GM12875 (cell line): Measurements from ENCODE around the gene GRK5.

Experiments
- H3K4me3 ChIP-seq: one replicate; pipeline ENCODE4 v1.5.1; 2011; ENCODE audit warnings: low read depth, low read length, control low read depth
- TF ChIP-seq, protein P1 (sequence below): IDR thresholded peaks from 2 replicates; pipeline ENCODE4 v1.5.1; 2011; ENCODE audit warnings: low read depth, mild to moderate bottlenecking, control low read depth, inconsistent platforms, low read length, moderate library complexity, borderline replicate concordance; ENCODE audit not compliant: insufficient read depth

Gene GRK5

DNA sequence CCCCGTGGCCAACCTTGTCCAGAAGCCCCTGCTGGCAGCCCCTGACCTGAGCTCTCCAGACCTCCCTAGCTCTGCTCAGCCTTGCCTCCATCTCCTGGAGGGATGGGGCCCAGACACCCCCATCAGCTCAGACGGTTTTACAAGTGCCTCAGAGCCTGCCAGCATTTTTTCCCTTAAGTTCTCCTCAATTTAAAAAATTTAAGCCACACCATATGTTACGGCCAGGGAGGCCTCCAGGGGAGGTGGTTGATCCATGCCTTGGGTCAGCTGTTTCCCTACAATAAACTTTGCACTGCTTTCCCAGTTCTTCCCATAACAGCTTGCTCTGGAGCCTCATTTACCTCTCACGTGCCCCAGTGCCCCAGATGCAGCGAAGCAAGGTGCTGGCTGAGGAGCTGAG, 191.6 kb downstream of the GRK5 start:
- TF ChIP-seq, protein P1, sequence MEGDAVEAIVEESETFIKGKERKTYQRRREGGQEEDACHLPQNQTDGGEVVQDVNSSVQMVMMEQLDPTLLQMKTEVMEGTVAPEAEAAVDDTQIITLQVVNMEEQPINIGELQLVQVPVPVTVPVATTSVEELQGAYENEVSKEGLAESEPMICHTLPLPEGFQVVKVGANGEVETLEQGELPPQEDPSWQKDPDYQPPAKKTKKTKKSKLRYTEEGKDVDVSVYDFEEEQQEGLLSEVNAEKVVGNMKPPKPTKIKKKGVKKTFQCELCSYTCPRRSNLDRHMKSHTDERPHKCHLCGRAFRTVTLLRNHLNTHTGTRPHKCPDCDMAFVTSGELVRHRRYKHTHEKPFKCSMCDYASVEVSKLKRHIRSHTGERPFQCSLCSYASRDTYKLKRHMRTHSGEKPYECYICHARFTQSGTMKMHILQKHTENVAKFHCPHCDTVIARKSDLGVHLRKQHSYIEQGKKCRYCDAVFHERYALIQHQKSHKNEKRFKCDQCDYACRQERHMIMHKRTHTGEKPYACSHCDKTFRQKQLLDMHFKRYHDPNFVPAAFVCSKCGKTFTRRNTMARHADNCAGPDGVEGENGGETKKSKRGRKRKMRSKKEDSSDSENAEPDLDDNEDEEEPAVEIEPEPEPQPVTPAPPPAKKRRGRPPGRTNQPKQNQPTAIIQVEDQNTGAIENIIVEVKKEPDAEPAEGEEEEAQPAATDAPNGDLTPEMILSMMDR = no peak
- H3K4me3 ChIP-seq = no peak overlapping the region

DNA sequence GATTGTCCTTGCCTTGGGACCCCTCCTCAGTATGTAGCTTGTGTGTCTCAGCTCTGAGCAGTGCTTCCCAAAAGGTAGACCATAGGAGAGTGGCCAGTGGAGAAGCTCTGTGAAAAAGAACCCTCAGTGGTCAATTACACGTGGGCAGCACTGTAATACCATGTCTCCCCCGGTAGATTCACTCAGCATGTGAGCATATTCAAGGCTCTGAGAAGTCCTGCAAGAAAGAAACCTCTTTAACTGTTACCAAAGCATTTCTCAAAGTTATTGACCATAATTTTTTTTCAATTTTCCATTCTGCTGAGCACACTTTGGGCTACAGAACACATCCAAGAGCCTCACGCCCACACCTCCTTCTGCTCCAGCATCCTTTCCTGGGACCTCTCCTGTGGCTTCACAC, 192.1 kb downstream of the GRK5 start:
- no peak overlapping the region for H3K4me3 ChIP-seq
- TF ChIP-seq, protein P1 = no peak

DNA sequence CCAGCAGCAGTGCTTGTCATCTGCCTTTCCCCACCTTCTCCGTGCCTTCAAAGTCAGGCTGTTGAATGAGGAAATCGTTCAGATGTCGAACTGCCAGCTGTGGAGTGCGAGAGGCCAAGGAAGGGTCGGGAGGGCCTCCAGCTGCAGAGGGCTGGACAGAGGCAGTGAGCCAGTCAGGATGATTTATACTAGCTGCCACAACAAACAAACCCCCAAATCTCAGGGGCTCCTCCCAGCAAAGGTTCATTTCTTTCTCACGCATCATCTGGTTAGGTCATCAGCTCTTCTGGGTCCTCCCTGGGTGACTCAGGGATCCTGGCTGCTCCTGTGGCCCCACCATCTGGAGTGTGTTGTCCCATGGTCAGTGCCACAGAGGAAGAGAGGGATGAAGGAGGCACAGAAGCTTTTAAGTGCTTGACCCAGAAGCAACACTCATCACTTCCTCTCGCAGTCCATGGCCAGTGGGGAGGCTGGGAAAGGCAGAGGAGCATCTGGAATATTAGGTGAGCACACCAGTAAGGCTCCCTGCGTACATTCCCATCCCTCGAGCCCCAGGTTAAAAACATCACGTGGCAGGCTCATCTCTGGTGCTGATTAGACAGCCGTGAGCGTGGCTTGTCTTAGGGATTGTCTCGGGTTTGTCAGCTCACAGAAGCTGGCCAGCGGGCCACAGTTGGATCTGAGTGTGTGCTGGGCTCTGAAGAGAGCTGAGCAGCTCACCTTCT, 194.5 kb downstream of the GRK5 start:
- TF ChIP-seq, protein P1 = no peak
- no peak overlapping the region for H3K4me3 ChIP-seq

DNA sequence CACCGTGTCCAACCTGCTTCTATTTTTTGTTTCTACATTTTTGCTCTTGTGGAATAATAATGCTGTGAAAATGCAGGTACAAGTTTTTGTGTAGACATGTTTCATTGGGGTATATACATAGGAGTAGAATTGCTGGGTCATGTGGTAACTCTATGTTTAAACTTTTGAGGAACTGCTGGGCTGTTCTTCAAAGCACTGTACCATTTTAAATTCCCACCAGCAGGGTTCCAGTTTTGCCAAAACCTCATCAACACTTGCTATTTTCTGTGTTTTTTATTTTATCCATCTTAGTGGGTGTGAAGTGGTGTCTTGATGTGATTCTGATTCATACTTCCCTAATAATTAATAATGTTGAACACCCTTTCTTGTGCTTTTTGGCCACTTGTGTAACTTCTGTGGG, 196.6 kb downstream of the GRK5 start:
- TF ChIP-seq, protein P1 = no peak
- no peak overlapping the region for H3K4me3 ChIP-seq

DNA sequence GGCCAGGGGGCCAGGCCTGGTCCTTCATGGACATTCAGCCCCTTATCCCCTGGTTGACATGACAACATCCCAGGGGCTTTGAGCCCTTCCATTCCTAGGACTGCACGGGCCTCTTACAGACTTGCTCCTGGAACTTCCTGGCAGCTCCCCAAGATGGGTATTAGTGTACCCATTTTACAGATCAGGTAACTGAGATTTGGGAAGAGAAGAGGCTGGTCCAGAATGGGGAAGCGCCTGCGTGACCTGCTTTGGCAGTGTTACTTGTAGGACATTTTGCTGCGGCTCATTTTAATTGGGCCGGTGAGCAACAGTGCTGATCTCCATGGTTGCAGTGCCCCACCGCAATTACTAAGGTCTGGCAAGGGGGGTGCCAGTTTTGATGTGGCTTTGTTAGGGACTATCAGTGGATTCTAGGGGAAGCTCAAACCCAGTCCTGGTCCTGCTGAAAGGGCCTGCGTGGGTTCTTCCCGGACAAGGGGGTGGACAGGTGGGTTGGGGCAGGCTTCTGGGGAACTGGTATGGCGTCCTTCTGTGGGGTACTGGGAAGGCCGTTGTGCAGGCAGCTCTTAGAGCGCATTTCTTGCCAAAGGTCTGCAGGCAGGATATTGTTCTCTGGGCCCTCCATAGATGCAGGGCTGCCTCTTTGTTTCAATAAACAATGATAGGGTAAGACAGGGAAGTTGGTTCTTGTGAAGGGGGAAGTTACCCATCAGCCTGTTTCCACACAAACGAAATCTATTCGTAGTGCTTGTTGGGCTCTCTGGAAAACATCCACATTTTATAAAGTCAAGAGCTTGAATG, 197.5 kb downstream of the GRK5 start:
- TF ChIP-seq, protein P1 = no peak
- H3K4me3 ChIP-seq = no peak overlapping the region

DNA sequence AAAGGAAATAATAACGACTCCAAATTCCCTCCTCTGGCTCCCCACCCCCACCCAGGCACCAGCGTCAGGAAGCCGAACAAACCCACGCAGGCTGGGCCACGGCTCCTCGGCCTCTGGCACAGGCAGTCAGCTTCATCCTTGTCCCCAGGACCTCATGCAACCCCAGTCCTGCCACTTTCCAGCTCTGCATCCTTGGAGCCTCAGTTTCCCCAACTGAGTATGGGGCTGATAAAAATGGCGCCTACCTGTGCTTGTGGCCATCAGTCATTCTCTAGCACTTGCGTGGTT, 198.1 kb downstream of the GRK5 start:
- TF ChIP-seq, protein P1 = no peak
- no peak overlapping the region for H3K4me3 ChIP-seq

DNA sequence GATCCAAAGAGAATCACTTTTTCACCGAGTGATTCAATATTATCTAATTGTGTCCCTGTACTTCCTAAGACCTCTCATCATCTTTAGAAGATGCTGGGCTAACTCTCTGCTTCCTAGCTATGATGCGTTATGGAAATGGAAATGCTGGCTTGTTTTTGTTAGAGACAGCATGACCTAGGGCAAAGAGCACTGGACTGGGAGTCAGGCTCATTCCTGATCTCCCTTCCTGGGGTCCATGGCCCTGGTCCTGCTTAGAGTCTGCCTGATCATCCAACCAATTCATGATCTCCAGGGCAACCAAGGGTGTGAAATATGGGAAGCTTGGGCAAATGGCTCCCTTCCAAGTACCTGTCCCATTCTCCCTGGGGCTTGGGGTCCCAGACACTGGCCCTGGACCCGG, 198.8 kb downstream of the GRK5 start:
- H3K4me3 ChIP-seq = no peak overlapping the region
- TF ChIP-seq, protein P1 = no peak
